ENCODE data around the gene MASP2. TPM values are rescaled to one million over a fixed set of nuclear protein-coding genes. Genes with fewer than 3 reads are reported as not detected.

The MASP2 gene
- total and polyA plus RNA-seq, 2 of the 8 experiments (the other 6 are each of a cell fraction or from before 2014, with no cell fraction given) = 0.54 to 1.2 TPM

- 85% methylated on average over 4 of the region's 4 CpGs; no CpG with 5 or more reads in 1 of the 2 experiments for WGBS, 2 experiments (ENCODE audit: extremely low coverage in 1 of 2, insufficient coverage in 1 of 2, insufficient read length in 1 of 2, insufficient replicate concordance in 2 of 2, low coverage in 1 of 2, low lambda C conversion rate in 2 of 2, missing lambda C conversion rate in 1 of 2)
- H3K79me2 ChIP-seq (ENCODE audit: control insufficient read depth in 1 of 2, insufficient read depth in 2 of 2, low read length in 2 of 2) = no peaks in the 10 kb centered on the region
- H4K20me1 ChIP-seq (replicated peaks in 1 of 2; ENCODE audit: control insufficient read depth in 1 of 2, insufficient read depth in 2 of 2, low read length in 2 of 2) = no peaks in the 10 kb centered on the region
- H3K23me2 ChIP-seq (ENCODE audit: low read depth, low read length) = peaks cover 2% of the 10 kb centered on the region; the same call in 1 of the 2 replicates
- no peak overlapping the region for H2BK15ac ChIP-seq (ENCODE audit: low read length)
- no peak overlapping the region for H3K56ac ChIP-seq (replicated peaks; ENCODE audit: insufficient read length, low read depth, low read length)
- no peaks in the 10 kb centered on the region for H3K79me1 ChIP-seq (ENCODE audit: low read depth, low read length)
- H4K5ac ChIP-seq (ENCODE audit: insufficient read length, low read depth, low read length) = no peak overlapping the region
- no peak overlapping the region for H2BK5ac ChIP-seq (ENCODE audit: low read depth, low read length)
- H3K27me3 ChIP-seq (replicated peaks in 1 of 4; ENCODE audit: control insufficient read depth in 3 of 4, extremely low read depth in 1 of 4, insufficient read depth in 3 of 4, low read length in 3 of 4) = no peaks in the 10 kb centered on the region
- H3K36me3 ChIP-seq (ENCODE audit: control insufficient read depth in 2 of 4, insufficient read depth in 4 of 4, low read length in 3 of 4) = no peaks in the 10 kb centered on the region
- no peak overlapping the region for H3K9ac ChIP-seq (replicated peaks in 1 of 4; ENCODE audit: extremely low read depth in 1 of 4, low read depth in 3 of 4, low read length in 3 of 4)
- H3K4me1 ChIP-seq (replicated peaks in 1 of 4; ENCODE audit: control insufficient read depth in 3 of 4, insufficient read depth in 4 of 4, low read length in 3 of 4) = peaks cover 14 to 20% (median 16%) of the 10 kb centered on the region in 4 experiments
- H2BK120ac ChIP-seq (replicated peaks; ENCODE audit: low read depth, low read length) = no peak overlapping the region
- H3K18ac ChIP-seq (ENCODE audit: extremely low read depth, low read length) = no peak overlapping the region; the same call in 1 of the 2 replicates
- no peak overlapping the region for H3K4me3 ChIP-seq (ENCODE audit: extremely low read depth in 1 of 4, insufficient read depth in 2 of 4, low read depth in 3 of 4, low read length in 4 of 4)
- H3K14ac ChIP-seq (ENCODE audit: insufficient read length) = no peak overlapping the region
- no peaks in the 10 kb centered on the region for H3K9me3 ChIP-seq (ENCODE audit: insufficient read depth in 2 of 2, low read depth in 1 of 2, low read length in 1 of 2)
- H2BK12ac ChIP-seq (ENCODE audit: low read depth, low read length) = no peak overlapping the region
- POLR2A ChIA-PET (ENCODE audit: partially characterized antibody) = interaction anchor here (0.6 to 1.6 kb wide), 5 partner anchors 9 to 41 kb away, joined by 3 to 4 read pairs (median 3); partner anchors contain the start of gene TARDBP
- H3K4ac ChIP-seq (replicated peaks; ENCODE audit: insufficient read length, low read depth, low read length) = no peak overlapping the region
- no peak overlapping the region for H3K23ac ChIP-seq (ENCODE audit: insufficient read length)
- TF ChIP-seq CEBPB (IDR thresholded peaks at IDR 0.05; ENCODE audit: low read depth, low read length) (no peak), SAP30 (IDR thresholded peaks at IDR 0.05; ENCODE audit: insufficient read depth, insufficient replicate concordance, low read length) (no peak), RBBP5 (IDR thresholded peaks at IDR 0.05; ENCODE audit: borderline replicate concordance, low read depth, low read length) (no peak), PHF8 (conservative IDR thresholded peaks at IDR 0.05; ENCODE audit: low read depth, low read length) (no peak), E2F6 (IDR thresholded peaks at IDR 0.05) (no peak), ZNF274 (IDR thresholded peaks at IDR 0.05; ENCODE audit: borderline replicate concordance, extremely low read depth, low read length) (no peak), MAFK (IDR thresholded peaks at IDR 0.05; ENCODE audit: low read depth, low read length) (no peak), CBX5 (IDR thresholded peaks at IDR 0.05; ENCODE audit: low read depth, low read length) (no peak), YY1 (IDR thresholded peaks at IDR 0.05; ENCODE audit: low read depth, low read length) (no peak), ATF3 (IDR thresholded peaks at IDR 0.05; ENCODE audit: insufficient read depth, low read depth, low read length) (no peak), KDM1A (IDR thresholded peaks at IDR 0.05; ENCODE audit: borderline replicate concordance, low read length) (no peak)
- DNase-seq (ENCODE audit: low read depth in 1 of 2, low spot score in 2 of 2) (no peak), FAIRE-seq (no peak)
- H4K8ac ChIP-seq (ENCODE audit: extremely low read depth, insufficient read depth, low read length) = no peak overlapping the region
- CTCF ChIA-PET (ENCODE audit: partially characterized antibody) = interaction anchor here (1.8 kb wide), 1 partner anchor 17 kb away, joined by 5 read pairs; no protein-coding TSS in a partner anchor
- H3K4me2 ChIP-seq (ENCODE audit: insufficient read depth in 1 of 2, low read depth in 2 of 2, low read length in 2 of 2) = no peak overlapping the region; a peak in 1 of 4 replicates
- no peak overlapping the region for H2AFZ ChIP-seq (ENCODE audit: low read length)
- H4K91ac ChIP-seq (replicated peaks; ENCODE audit: insufficient read length, low read length) = no peak overlapping the region
- H3K27ac ChIP-seq (ENCODE audit: low read depth, low read length) = no peak overlapping the region
- no peak overlapping the region for H2BK20ac ChIP-seq (ENCODE audit: low read length)
- no peak overlapping the region for H2AK5ac ChIP-seq (ENCODE audit: low read depth, low read length)
Observed at GRCh38 chr1:10978719-10979118, 68.3 kb downstream of the MASP2 start.
